ENCODE data around the gene AMBRA1. TPM values are rescaled to one million over a fixed set of nuclear protein-coding genes. Genes with fewer than 3 reads are reported as not detected.

The AMBRA1 gene
- total RNA-seq, 4 donors from 2014 or later: 43.4 to 48.9 (median 46.3) TPM

GRCh38 chr11:46499821-46500220, 94.0 kb downstream of the AMBRA1 start:
- no peak for DNase-seq
- Histone ChIP-seq H3K36me3 (peaks cover 0 to 5% (median 0%) of the 10 kb centered on the region in 4 donors), H3K4me1 (peaks cover 0 to 6% (median 0%) of the 10 kb centered on the region in 4 donors), H3K9me3 (no peaks in the 10 kb centered on the region), H3K27ac (no peak overlapping the region), H3K4me3 (no peak overlapping the region), H3K27me3 (no peaks in the 10 kb centered on the region)
- TF ChIP-seq POLR2A (IDR thresholded peaks at IDR 0.05): no peak
- TF ChIP-seq EP300 (IDR thresholded peaks at IDR 0.05; ENCODE audit: low read depth): no peak
- TF ChIP-seq CTCF (IDR thresholded peaks at IDR 0.05): no peak
- TF ChIP-seq POLR2AphosphoS5 (IDR thresholded peaks at IDR 0.05): no peak
- 93% methylated on average over 5 of the region's 5 CpGs; no CpG with 5 or more reads in 1 of the 2 donors for WGBS, 2 donors (ENCODE audit: low coverage in 1 of 2)
- intact Hi-C loops (cut with DNase I; ENCODE audit: low total_unique reads) (no loop called here), in situ Hi-C loops (cut with MboI; ENCODE audit: low pct_ligation_motif_present in 1 of 4, low pct_unique_long_range_greater_than_20kb in 1 of 4, low sequenced_read_pairs in 3 of 4) (no loop called here)

DNA sequence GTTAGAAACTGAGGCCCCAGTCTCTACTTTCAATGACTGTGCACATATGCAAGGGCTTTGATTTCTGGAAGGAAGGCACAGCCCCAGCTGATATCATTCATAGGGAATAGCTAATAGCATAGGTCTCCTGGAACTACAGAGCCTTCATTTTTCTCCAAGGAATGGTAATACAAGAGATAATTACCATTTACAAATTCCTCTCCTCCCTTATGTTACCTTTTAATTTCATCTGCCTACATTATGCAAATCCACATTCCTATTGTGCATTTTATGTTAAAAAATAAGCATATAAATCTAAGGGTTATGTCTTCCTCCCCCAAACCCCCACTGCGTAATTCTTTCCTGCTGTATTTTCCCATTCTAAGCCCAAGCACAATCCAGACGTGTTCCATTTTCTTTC, 94.9 kb downstream of the AMBRA1 start:
- Histone ChIP-seq H3K36me3 (no peaks in the 10 kb centered on the region), H3K4me1 (peaks cover 0 to 12% (median 0%) of the 10 kb centered on the region in 4 donors), H3K27me3 (no peaks in the 10 kb centered on the region), H3K27ac (no peak overlapping the region), H3K9me3 (no peaks in the 10 kb centered on the region), H3K4me3 (no peak overlapping the region)
- DNase-seq: no peak
- intact Hi-C loops (cut with DNase I; ENCODE audit: low total_unique reads): no loop called here
- 92 to 100% methylated on average over 2 of the region's 2 CpGs for WGBS, 2 donors (ENCODE audit: low coverage in 1 of 2)
- in situ Hi-C loops (cut with MboI; ENCODE audit: low pct_ligation_motif_present in 1 of 4, low pct_unique_long_range_greater_than_20kb in 1 of 4, low sequenced_read_pairs in 3 of 4): no loop called here
- TF ChIP-seq CTCF (IDR thresholded peaks at IDR 0.05) (no peak), POLR2A (IDR thresholded peaks at IDR 0.05) (no peak), EP300 (IDR thresholded peaks at IDR 0.05; ENCODE audit: low read depth) (no peak), POLR2AphosphoS5 (IDR thresholded peaks at IDR 0.05) (no peak)

- Histone ChIP-seq H3K4me1 (peaks cover 0 to 20% (median 5%) of the 10 kb centered on the region in 4 donors), H3K9me3 (no peaks in the 10 kb centered on the region), H3K27me3 (no peaks in the 10 kb centered on the region), H3K36me3 (no peaks in the 10 kb centered on the region), H3K27ac (no peak overlapping the region), H3K4me3 (no peak overlapping the region)
- intact Hi-C loops (cut with DNase I; ENCODE audit: low total_unique reads): no loop called here
- no peak for DNase-seq
- 74% methylated on average over 1 of the region's 1 CpG; no CpG with 5 or more reads in 1 of the 2 donors for WGBS, 2 donors (ENCODE audit: low coverage in 1 of 2)
- in situ Hi-C loops (cut with MboI; ENCODE audit: low pct_ligation_motif_present in 1 of 4, low pct_unique_long_range_greater_than_20kb in 1 of 4, low sequenced_read_pairs in 3 of 4): no loop called here
- TF ChIP-seq EP300 (IDR thresholded peaks at IDR 0.05; ENCODE audit: low read depth) (no peak), POLR2A (IDR thresholded peaks at IDR 0.05) (no peak), CTCF (IDR thresholded peaks at IDR 0.05) (no peak), POLR2AphosphoS5 (IDR thresholded peaks at IDR 0.05) (no peak)
Measured at GRCh38 chr11:46498179-46498578, 95.6 kb downstream of the AMBRA1 start.

DNA sequence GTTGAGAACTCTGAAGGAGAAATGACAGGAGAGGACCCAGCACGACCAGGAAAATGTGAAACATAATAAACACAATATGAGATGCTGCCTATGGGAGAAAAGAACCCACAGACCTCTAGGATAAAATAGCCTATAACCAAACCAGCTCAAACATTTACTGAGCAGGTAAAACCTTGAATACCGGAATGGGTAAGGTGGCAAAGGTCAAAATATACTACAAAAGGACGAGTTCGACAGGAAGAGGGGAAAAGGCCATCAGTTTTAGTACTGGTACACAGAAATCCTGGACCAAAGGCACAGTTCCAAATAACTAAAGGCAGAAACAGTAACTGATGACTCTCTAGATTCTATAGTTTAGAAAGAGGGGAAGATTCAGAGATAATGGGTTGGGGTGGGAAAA, 96.3 kb downstream of the AMBRA1 start:
- intact Hi-C loops (cut with DNase I; ENCODE audit: low total_unique reads): no loop called here
- no peaks in the 10 kb centered on the region for H3K27me3 ChIP-seq

More for the DNA sequence above, 96.3 kb downstream of the AMBRA1 start:
- no peaks in the 10 kb centered on the region for H3K36me3 ChIP-seq
- H3K27ac ChIP-seq: no peak overlapping the region
- no peak overlapping the region for H3K4me3 ChIP-seq
- TF ChIP-seq CTCF (IDR thresholded peaks at IDR 0.05) (no peak), POLR2A (IDR thresholded peaks at IDR 0.05) (no peak)
- 68 to 70% methylated on average over 4 of the region's 4 CpGs for WGBS, 2 donors (ENCODE audit: low coverage in 1 of 2)
- no peak for DNase-seq
- in situ Hi-C loops (cut with MboI; ENCODE audit: low pct_ligation_motif_present in 1 of 4, low pct_unique_long_range_greater_than_20kb in 1 of 4, low sequenced_read_pairs in 3 of 4): no loop called here
- peaks cover 2 to 25% (median 10%) of the 10 kb centered on the region in 4 donors for H3K4me1 ChIP-seq
- no peaks in the 10 kb centered on the region for H3K9me3 ChIP-seq

All from transverse colon (tissue), 4 donors.